ENCODE data around the gene ABHD12. TPM values are rescaled to one million over a fixed set of nuclear protein-coding genes. Genes with fewer than 3 reads are reported as not detected.
"Not testable (repeated sequence)": the region's sequence is repeated elsewhere in the genome, so short reads cannot be mapped to it uniquely, and the experiment has no call there.

The ABHD12 gene
- total and polyA plus RNA-seq, 2 donors (not counting 3 experiments of a cell fraction or from before 2014, with no cell fraction given): 19.2 to 36.0 TPM

- FAIRE-seq (no peak), DNase-seq (ENCODE audit: low read depth, low spot score) (no peak)
- no peaks in the 10 kb centered on the region for H3K4me1 ChIP-seq (ENCODE audit: control insufficient read depth, extremely low read depth, insufficient read depth, low read length)
- peaks cover 5% of the 10 kb centered on the region for H3K79me2 ChIP-seq (ENCODE audit: control insufficient read depth, insufficient read depth, low read length)
- no TSS peak for BruUV-seq (replicated peaks)
- no peak overlapping the region for H3K4me3 ChIP-seq (replicated peaks in 1 of 3; ENCODE audit: insufficient read depth in 1 of 3, low read depth in 1 of 3, low read length in 3 of 3)
- H3K4me2 ChIP-seq (ENCODE audit: insufficient read depth, low read length): no peak overlapping the region
- dilution Hi-C loops (cut with MboI; ENCODE audit: extremely low pct_ligation_motif_present, low sequenced_read_pairs) (no loop called here), intact Hi-C loops (cut with micrococcal nuclease) (no loop called here)
- no peaks in the 10 kb centered on the region for H3K9me1 ChIP-seq (replicated peaks; ENCODE audit: control insufficient read depth, extremely low read depth, insufficient read depth, low read length)
- no peak overlapping the region for H2AFZ ChIP-seq (ENCODE audit: low read depth, low read length)
- H3K9ac ChIP-seq (replicated peaks; ENCODE audit: extremely low read depth, insufficient read depth, low read length): no peak overlapping the region
- no peaks in the 10 kb centered on the region for H3K9me3 ChIP-seq (replicated peaks; ENCODE audit: control insufficient read depth, insufficient read depth, low read length)
- H4K20me1 ChIP-seq (replicated peaks; ENCODE audit: control insufficient read depth, extremely low read depth, insufficient read depth, low read length): no peaks in the 10 kb centered on the region
- CTCF ChIA-PET: interaction anchor here (1.0 kb wide), 1 partner anchor 18 kb away, joined by 3 read pairs; no protein-coding TSS in a partner anchor
- no peaks in the 10 kb centered on the region for H3K27me3 ChIP-seq (ENCODE audit: control insufficient read depth in 2 of 2, insufficient read depth in 2 of 2, low read length in 2 of 2)
- TF ChIP-seq POLR2AphosphoS5 (IDR thresholded peaks at IDR 0.05; ENCODE audit: insufficient read depth, low read depth, low read length) (no peak), FOS (IDR thresholded peaks at IDR 0.05; ENCODE audit: borderline replicate concordance, insufficient read depth, low read length) (no peak), POLR2A (IDR thresholded peaks at IDR 0.05; ENCODE audit: low read depth, low read length) (no peak), JUN (IDR thresholded peaks at IDR 0.05; ENCODE audit: borderline replicate concordance, insufficient read depth, insufficient read length, low read depth) (no peak), GATA2 (IDR thresholded peaks at IDR 0.05; ENCODE audit: insufficient read depth, insufficient read length, low read depth, low read length) (no peak), EZH2 (IDR thresholded peaks at IDR 0.05; ENCODE audit: borderline replicate concordance, low read depth, low read length, severe bottlenecking) (no peak), MAX (IDR thresholded peaks at IDR 0.05; ENCODE audit: insufficient read depth, insufficient read length) (no peak), CTCF (IDR thresholded peaks at IDR 0.05; ENCODE audit: extremely low read depth in 1 of 2, insufficient read depth in 1 of 2, low read depth in 1 of 2, low read length in 2 of 2) (no peak), MYC (IDR thresholded peaks at IDR 0.05; ENCODE audit: low read depth, low read length) (no peak)
- POLR2A ChIA-PET: interaction anchor here (0.6 kb wide), 1 partner anchor 362 kb away, joined by 3 read pairs; no protein-coding TSS in a partner anchor
- H3K36me3 ChIP-seq (ENCODE audit: control insufficient read depth in 2 of 2, extremely low read depth in 1 of 2, insufficient read depth in 2 of 2, low read length in 2 of 2): peaks cover 4 to 32% of the 10 kb centered on the region in 2 experiments
- H3K27ac ChIP-seq (ENCODE audit: insufficient read depth, low read depth, low read length): no peak overlapping the region
These were observed 121.4 kb downstream of the ABHD12 start for GRCh38 chr20:25269057-25269832.

- H3K36me3 ChIP-seq (ENCODE audit: control insufficient read depth in 2 of 2, extremely low read depth in 1 of 2, insufficient read depth in 2 of 2, low read length in 2 of 2): peaks cover 2 to 10% of the 10 kb centered on the region in 2 experiments
- H3K79me2 ChIP-seq (ENCODE audit: control insufficient read depth, insufficient read depth, low read length): peaks cover 22% of the 10 kb centered on the region
- H3K4me1 ChIP-seq (ENCODE audit: control insufficient read depth, extremely low read depth, insufficient read depth, low read length); DNase-seq (ENCODE audit: low read depth, low spot score); H4K20me1 ChIP-seq (replicated peaks; ENCODE audit: control insufficient read depth, extremely low read depth, insufficient read depth, low read length); H3K27ac ChIP-seq (ENCODE audit: insufficient read depth, low read depth, low read length); H3K9me1 ChIP-seq (replicated peaks; ENCODE audit: control insufficient read depth, extremely low read depth, insufficient read depth, low read length); H3K9ac ChIP-seq (replicated peaks; ENCODE audit: extremely low read depth, insufficient read depth, low read length); POLR2A ChIA-PET; intact Hi-C loops (cut with micrococcal nuclease); H3K4me3 ChIP-seq (replicated peaks in 1 of 3; ENCODE audit: insufficient read depth in 1 of 3, low read depth in 1 of 3, low read length in 3 of 3); FAIRE-seq; H3K27me3 ChIP-seq (ENCODE audit: control insufficient read depth in 2 of 2, insufficient read depth in 2 of 2, low read length in 2 of 2); H3K9me3 ChIP-seq (replicated peaks; ENCODE audit: control insufficient read depth, insufficient read depth, low read length); BruUV-seq (replicated peaks); dilution Hi-C loops (cut with MboI; ENCODE audit: extremely low pct_ligation_motif_present, low sequenced_read_pairs); H3K4me2 ChIP-seq (ENCODE audit: insufficient read depth, low read length); H2AFZ ChIP-seq (ENCODE audit: low read depth, low read length): not testable (repeated sequence)
- CTCF ChIA-PET: interaction anchor here (0.6 to 2.0 kb wide), 2 partner anchors 138 to 490 kb away, joined by 3 to 4 read pairs; no protein-coding TSS in a partner anchor
These were observed 129.7 kb downstream of the ABHD12 start for GRCh38 chr20:25260770-25261437.
